WTC11 (cell line): ENCODE measurements around the gene NTN1.

Source experiments
- NR1H2 ChIP-seq: sonication (generic); formaldehyde crosslinking; IDR thresholded peaks from 2 replicates; pipeline ENCODE4 v1.9.0; 2021; ENCODE audit warnings: mild to moderate bottlenecking, moderate library complexity, missing genetic modification reagents
- TF ChIP-seq, protein P1 (sequence below): fragments of 200-600 bp; IDR thresholded peaks from 2 replicates; pipeline ENCODE4 v1.8.0; 2022; ENCODE audit warnings: antibody characterized with exemption

DNA sequence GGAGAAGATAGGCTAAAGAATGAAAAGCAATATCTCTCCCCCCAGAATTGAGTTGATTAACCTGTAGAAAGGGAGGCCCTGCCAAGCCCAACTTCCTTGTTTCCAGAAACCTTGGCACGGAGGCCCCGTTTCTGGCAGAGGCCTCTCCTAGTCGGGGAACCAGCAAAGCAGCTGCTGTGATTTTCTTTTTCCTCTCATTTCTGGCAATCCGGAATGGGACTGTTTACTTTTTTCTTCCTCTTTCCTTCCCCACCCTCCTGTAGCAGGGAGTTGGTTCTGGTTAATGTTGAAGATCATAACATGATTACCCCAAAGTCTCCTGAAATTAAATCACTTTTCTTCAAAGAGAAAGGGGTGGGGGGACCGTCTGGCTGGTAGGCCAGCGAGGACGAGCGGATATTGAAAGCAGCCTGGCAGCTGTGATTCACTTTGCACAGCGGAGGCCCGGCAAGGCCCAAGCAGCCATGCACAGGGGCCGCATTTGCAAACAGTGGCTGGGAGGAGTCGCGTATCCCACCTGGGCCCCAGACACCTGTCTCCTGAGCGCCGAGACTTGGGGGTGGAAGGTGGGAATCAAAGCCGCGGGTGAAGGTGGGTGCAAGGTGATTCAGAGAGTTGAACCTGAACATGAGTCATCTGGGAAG, 51.5 kb downstream of the NTN1 start:
- TF ChIP-seq, protein P1, sequence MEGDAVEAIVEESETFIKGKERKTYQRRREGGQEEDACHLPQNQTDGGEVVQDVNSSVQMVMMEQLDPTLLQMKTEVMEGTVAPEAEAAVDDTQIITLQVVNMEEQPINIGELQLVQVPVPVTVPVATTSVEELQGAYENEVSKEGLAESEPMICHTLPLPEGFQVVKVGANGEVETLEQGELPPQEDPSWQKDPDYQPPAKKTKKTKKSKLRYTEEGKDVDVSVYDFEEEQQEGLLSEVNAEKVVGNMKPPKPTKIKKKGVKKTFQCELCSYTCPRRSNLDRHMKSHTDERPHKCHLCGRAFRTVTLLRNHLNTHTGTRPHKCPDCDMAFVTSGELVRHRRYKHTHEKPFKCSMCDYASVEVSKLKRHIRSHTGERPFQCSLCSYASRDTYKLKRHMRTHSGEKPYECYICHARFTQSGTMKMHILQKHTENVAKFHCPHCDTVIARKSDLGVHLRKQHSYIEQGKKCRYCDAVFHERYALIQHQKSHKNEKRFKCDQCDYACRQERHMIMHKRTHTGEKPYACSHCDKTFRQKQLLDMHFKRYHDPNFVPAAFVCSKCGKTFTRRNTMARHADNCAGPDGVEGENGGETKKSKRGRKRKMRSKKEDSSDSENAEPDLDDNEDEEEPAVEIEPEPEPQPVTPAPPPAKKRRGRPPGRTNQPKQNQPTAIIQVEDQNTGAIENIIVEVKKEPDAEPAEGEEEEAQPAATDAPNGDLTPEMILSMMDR: no peak
- TF ChIP-seq NR1H2 (CRISPR knock-in tag): no peak
